Endothelial cell of umbilical vein (primary cell): ENCODE data around the gene PCDHGC3. TPM values are rescaled to one million over a fixed set of nuclear protein-coding genes. Genes with fewer than 3 reads are reported as not detected.

Experiments
- BruUV-seq: library from RNA; stranded (reverse); fragments of 400-500 nt; replicated peaks from 2 replicates; lab custom pipeline; 2021; lab: Mats Ljungman, UMichigan
- CTCF ChIA-PET: fragments of 300-600, 350-600 bp; sonication (Branson Sonifier 250); formaldehyde crosslinking; loops from one replicate; lab custom pipeline; 2021; ENCODE audit warnings: antibody characterized with exemption, inconsistent platforms; lab: Charles Lee
- POLR2A ChIA-PET: fragments of 300-600, 350-600 bp; sonication (Branson Sonifier 250); formaldehyde crosslinking; loops from one replicate; lab custom pipeline; 2021; ENCODE audit warnings: antibody characterized with exemption, inconsistent platforms; lab: Charles Lee
- DNase-seq: peaks from one replicate; pipeline ENCODE4 v3.0.0-alpha.2; 2011; ENCODE audit warnings: low read depth, low spot score
- FAIRE-seq: peaks from 2 replicates; lab custom pipeline; 2011; peaks lifted over from hg19 to GRCh38; lab: Jason Lieb, UNC
- H2AFZ ChIP-seq: 2 replicates; pipeline ENCODE4 v1.6.0; 2012; ENCODE audit warnings: low read depth, low read length, control low read depth, inconsistent platforms
- H3K27ac ChIP-seq: 2 replicates; pipeline ENCODE4 v1.5.1; 2011; ENCODE audit warnings: low read depth, mild to moderate bottlenecking, control low read depth, low read length, moderate library complexity; ENCODE audit not compliant: insufficient read depth
- H3K27me3 ChIP-seq, 2 experiments: 2 replicates each; pipeline versions ENCODE4 v1.6.0 to v1.6.1; 2011; ENCODE audit warnings: low read length in 2 of 2, mixed read lengths in 1 of 2; ENCODE audit not compliant: control insufficient read depth in 2 of 2, insufficient read depth in 2 of 2
- H3K36me3 ChIP-seq, 2 experiments: 2 replicates in 1 of 2; 3 replicates in 1 of 2; pipeline ENCODE4 v1.5.1; 2011; ENCODE audit warnings: low read length in 2 of 2, mild to moderate bottlenecking in 1 of 2, moderate library complexity in 1 of 2; ENCODE audit not compliant: control insufficient read depth in 2 of 2, insufficient read depth in 2 of 2; ENCODE audit errors: extremely low read depth in 1 of 2
- H3K4me1 ChIP-seq: 3 replicates; pipeline ENCODE4 v1.5.1; 2011; ENCODE audit warnings: mild to moderate bottlenecking, low read length; ENCODE audit not compliant: control insufficient read depth, insufficient read depth; ENCODE audit errors: extremely low read depth
- H3K4me2 ChIP-seq: 2 replicates; pipeline ENCODE4 v1.6.1; 2011; ENCODE audit warnings: low read length, control low read depth, mixed read lengths; ENCODE audit not compliant: insufficient read depth
- H3K4me3 ChIP-seq, 3 experiments: fragments of 200-600 bp in 1 of 3; sonication (generic), shearing (Covaris generic) in 1 of 3; replicated peaks in 1 of 3; 2 replicates each; pipeline ENCODE4 v1.5.1; 2011 to 2016; ENCODE audit warnings: control low read depth in 3 of 3, low read length in 3 of 3, mild to moderate bottlenecking in 2 of 3, inconsistent platforms in 1 of 3, low read depth in 1 of 3, moderate library complexity in 1 of 3; ENCODE audit not compliant: insufficient read depth in 1 of 3
- H3K79me2 ChIP-seq: 2 replicates; pipeline ENCODE4 v1.6.0; 2012; ENCODE audit warnings: low read length, inconsistent platforms; ENCODE audit not compliant: control insufficient read depth, insufficient read depth
- H3K9ac ChIP-seq: replicated peaks from 2 replicates; pipeline ENCODE3; 2011; ENCODE audit warnings: low read length, control low read depth; ENCODE audit not compliant: insufficient read depth; ENCODE audit errors: extremely low read depth
- H3K9me1 ChIP-seq: replicated peaks from 3 replicates; pipeline ENCODE4 v1.6.0; 2011; ENCODE audit warnings: mild to moderate bottlenecking, low read length; ENCODE audit not compliant: control insufficient read depth, insufficient read depth; ENCODE audit errors: extremely low read depth
- H3K9me3 ChIP-seq: replicated peaks from 2 replicates; pipeline ENCODE4 v1.5.1; 2012; ENCODE audit warnings: low read length, inconsistent platforms; ENCODE audit not compliant: control insufficient read depth, insufficient read depth
- H4K20me1 ChIP-seq: replicated peaks from 2 replicates; pipeline ENCODE3; 2011; ENCODE audit warnings: mild to moderate bottlenecking, low read length; ENCODE audit not compliant: control insufficient read depth, insufficient read depth; ENCODE audit errors: extremely low read depth
- CTCF ChIP-seq, 2 donors: IDR thresholded peaks; 1 replicate in 1 of 2; 2 replicates in 1 of 2; pipeline ENCODE4 v1.5.1; 2011; ENCODE audit warnings: low read length in 2 of 2, mild to moderate bottlenecking in 2 of 2, moderate library complexity in 2 of 2, control low read depth in 1 of 2, inconsistent platforms in 1 of 2, low read depth in 1 of 2; ENCODE audit not compliant: insufficient read depth in 1 of 2; ENCODE audit errors: extremely low read depth in 1 of 2
- EZH2 ChIP-seq: IDR thresholded peaks from 2 replicates; pipeline ENCODE4 v1.6.1; 2012; ENCODE audit warnings: borderline replicate concordance, low read depth, mild to moderate bottlenecking, moderate library complexity, low read length, inconsistent platforms; ENCODE audit not compliant: severe bottlenecking
- FOS ChIP-seq: IDR thresholded peaks from 2 replicates; pipeline ENCODE4 v1.6.1; 2011; ENCODE audit warnings: mild to moderate bottlenecking, low read length, moderate library complexity, borderline replicate concordance; ENCODE audit not compliant: insufficient read depth
- GATA2 ChIP-seq: IDR thresholded peaks from 2 replicates; pipeline ENCODE4 v1.7.0; 2011; ENCODE audit warnings: low read depth, mild to moderate bottlenecking, moderate library complexity, mixed read lengths, low read length; ENCODE audit not compliant: insufficient read length, insufficient read depth
- JUN ChIP-seq: IDR thresholded peaks from 2 replicates; pipeline ENCODE4 v1.6.1; 2011; ENCODE audit warnings: borderline replicate concordance, low read depth; ENCODE audit not compliant: insufficient read length, insufficient read depth
- MAX ChIP-seq: IDR thresholded peaks from 2 replicates; pipeline ENCODE4 v1.6.1; 2011; ENCODE audit not compliant: insufficient read depth, insufficient read length
- MYC ChIP-seq: IDR thresholded peaks from one replicate; pipeline ENCODE4 v1.6.1; 2011; ENCODE audit warnings: mild to moderate bottlenecking, low read depth, low read length
- POLR2A ChIP-seq: IDR thresholded peaks from 2 replicates; pipeline ENCODE4 v1.6.1; 2012; ENCODE audit warnings: low read depth, mild to moderate bottlenecking, control low read depth, low read length
- POLR2AphosphoS5 ChIP-seq: IDR thresholded peaks from 2 replicates; pipeline ENCODE4 v1.6.1; 2012; ENCODE audit warnings: low read depth, mild to moderate bottlenecking, control low read depth, low read length, moderate library complexity; ENCODE audit not compliant: insufficient read depth
- dilution Hi-C: fragments of 300-500 bp; cut with MboI; formaldehyde crosslinking; loops from one replicate; pipeline ENCODE4 v1.15.0; 2019; ENCODE audit warnings: low sequenced_read_pairs; ENCODE audit not compliant: extremely low pct_ligation_motif_present
- intact Hi-C: fragments of 100-400 bp; cut with micrococcal nuclease; formaldehyde crosslinking; loops from one replicate; pipeline ENCODE4 v1.10.0; 2022
- polyA plus RNA-seq, 4 experiments: library from polyadenylated mRNA; depleted of rRNA in 3 of 4; stranded (reverse) in 3 of 4; unstranded in 1 of 4; fragments of >200 nt; gene quantifications; 2 replicates each; pipeline versions ENCODE4 v1.2.1 to v1.2.3, GENCODE V29; 2011 to 2012; ENCODE audit warnings: missing spikeins in 1 of 4
- total RNA-seq: library from RNA; stranded (reverse); gene quantifications from 2 replicates; pipeline ENCODE4 v1.2.3, GENCODE V29; 2021

The PCDHGC3 gene
- total and polyA plus RNA-seq, 2 donors (not counting 3 experiments of a cell fraction or from before 2014, with no cell fraction given), result 9.2 to 36.1 TPM

- FAIRE-seq, result no peak
- H4K20me1 ChIP-seq, result no peaks in the 10 kb centered on the region
- dilution Hi-C loops, result no loop called here
- H3K4me2 ChIP-seq, result no peak overlapping the region
- H3K36me3 ChIP-seq, result no peaks in the 10 kb centered on the region
- peaks cover 5 to 20% of the 10 kb centered on the region in 2 experiments for H3K27me3 ChIP-seq
- H3K4me1 ChIP-seq, result peaks cover 10% of the 10 kb centered on the region
- CTCF ChIA-PET, result interaction anchor here (1.1 to 4.1 kb wide), 10 partner anchors 8 to 78 kb away, joined by 3 to 25 read pairs (median 5); partner anchors contain the start of genes PCDHGA12 and PCDHGC3
- H3K4me3 ChIP-seq, result no peak overlapping the region
- no peak overlapping the region for H3K27ac ChIP-seq
- DNase-seq, result no peak
- BruUV-seq, result no TSS peak
- POLR2A ChIA-PET, result no interaction called here
- TF ChIP-seq FOS, result no peak
- TF ChIP-seq POLR2AphosphoS5, result no peak
- TF ChIP-seq EZH2, result no peak
- no peak for TF ChIP-seq CTCF (IDR thresholded peaks at IDR 0.05; ENCODE audit: extremely low read depth in 1 of 2, insufficient read depth in 1 of 2, low read depth in 1 of 2, low read length in 2 of 2)
- no peak for TF ChIP-seq MAX
- TF ChIP-seq JUN, result no peak
- TF ChIP-seq MYC, result no peak
- no peak for TF ChIP-seq POLR2A
- no peak for TF ChIP-seq GATA2
- H2AFZ ChIP-seq, result no peak overlapping the region
- intact Hi-C loops, result no loop called here
- H3K9me3 ChIP-seq, result no peaks in the 10 kb centered on the region
- no peaks in the 10 kb centered on the region for H3K9me1 ChIP-seq
- H3K79me2 ChIP-seq, result no peaks in the 10 kb centered on the region
- no peak overlapping the region for H3K9ac ChIP-seq
Measured at GRCh38 chr5:141486091-141486490, 10.3 kb downstream of the PCDHGC3 start.
